Osteoblast (primary cell): Measurements from ENCODE around the gene PLCB2. TPM values are rescaled to one million over a fixed set of nuclear protein-coding genes. Genes with fewer than 3 reads are reported as not detected.

Experiments used
- DNase-seq: peaks from one replicate; pipeline ENCODE4 v3.0.0; 2011; ENCODE audit warnings: low spot score, mixed read lengths; ENCODE audit not compliant: insufficient read length; ENCODE audit errors: missing footprints
- H2AFZ ChIP-seq: 2 replicates; pipeline ENCODE4 v1.6.0; 2011; ENCODE audit warnings: mild to moderate bottlenecking, low read length
- H3K27ac ChIP-seq: 2 replicates; pipeline ENCODE4 v1.5.1; 2011; ENCODE audit warnings: mild to moderate bottlenecking, low read depth, low read length, moderate library complexity
- H3K27me3 ChIP-seq: 2 replicates; pipeline ENCODE4 v1.6.0; 2012; ENCODE audit warnings: mild to moderate bottlenecking, control low read depth, inconsistent platforms, low read length, moderate library complexity; ENCODE audit not compliant: insufficient read depth
- H3K36me3 ChIP-seq: 2 replicates; pipeline ENCODE4 v1.5.1; 2011; ENCODE audit warnings: mild to moderate bottlenecking, low read length, control low read depth, moderate library complexity; ENCODE audit not compliant: insufficient read depth
- H3K4me1 ChIP-seq: 2 replicates; pipeline ENCODE4 v1.5.1; 2011; ENCODE audit warnings: mild to moderate bottlenecking, low read length, control low read depth, moderate library complexity; ENCODE audit not compliant: insufficient read depth
- H3K4me2 ChIP-seq: 2 replicates; pipeline ENCODE4 v1.6.0; 2011; ENCODE audit warnings: mild to moderate bottlenecking, low read length; ENCODE audit not compliant: insufficient read depth
- H3K4me3 ChIP-seq: fragments of 200-600 bp; sonication (generic); 3 replicates; pipeline ENCODE4 v1.5.1; 2012; ENCODE audit warnings: mild to moderate bottlenecking, low read length, inconsistent platforms; ENCODE audit not compliant: insufficient read depth
- H3K79me2 ChIP-seq: 2 replicates; pipeline ENCODE4 v1.6.0; 2012; ENCODE audit warnings: mild to moderate bottlenecking, low read length, control low read depth, inconsistent platforms; ENCODE audit not compliant: insufficient read depth
- H3K9me3 ChIP-seq: 2 replicates; pipeline ENCODE4 v1.5.1; 2011; ENCODE audit warnings: low read depth, low read length, control low read depth
- H4K20me1 ChIP-seq: 2 replicates; pipeline ENCODE4 v1.6.0; 2012; ENCODE audit warnings: mild to moderate bottlenecking, low read length, control low read depth; ENCODE audit not compliant: insufficient read depth
- CTCF ChIP-seq: IDR thresholded peaks from 2 replicates; pipeline ENCODE4 v1.5.1; 2011; ENCODE audit warnings: mild to moderate bottlenecking, low read depth, low read length, moderate library complexity; ENCODE audit errors: extremely low read depth
- total RNA-seq: library from RNA; depleted of rRNA; stranded (reverse); fragments of >200 nt; gene quantifications from 2 replicates; pipeline ENCODE4 v1.2.3, GENCODE V29; 2012

Gene PLCB2
- total RNA-seq, 1 donor: under 0.01 TPM

DNA sequence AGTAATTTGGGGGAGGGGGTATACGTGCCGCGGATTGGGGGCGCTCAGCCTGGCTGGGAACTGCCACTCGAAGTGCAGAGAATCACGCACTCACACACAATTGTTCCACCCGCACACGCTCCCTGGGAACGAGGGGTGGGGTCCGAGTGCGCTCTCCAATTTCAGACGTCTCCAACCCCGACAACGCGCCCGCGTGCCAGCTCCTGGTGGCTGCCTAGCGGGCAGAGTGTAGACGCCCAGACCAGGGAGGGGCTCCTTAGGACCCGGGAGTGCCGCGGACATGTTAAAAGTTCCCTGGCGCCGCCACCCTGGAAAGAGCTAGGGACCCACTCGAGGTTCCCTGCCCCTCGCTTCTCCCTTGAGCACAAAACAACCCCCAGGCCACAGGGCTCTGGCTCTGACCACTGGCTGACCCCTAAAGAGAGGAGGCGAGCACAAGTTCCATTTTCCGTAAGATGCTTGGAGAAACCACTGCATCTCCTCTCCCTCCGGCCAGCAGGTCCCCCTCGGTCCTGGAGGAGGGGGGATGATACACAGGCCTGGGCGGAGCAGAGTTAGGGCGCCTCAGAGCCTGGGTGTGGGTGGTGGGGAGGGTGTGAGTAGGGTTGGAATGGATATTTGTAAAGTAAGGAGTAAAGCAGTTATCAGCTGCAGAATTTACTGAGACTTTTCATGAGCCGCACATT lies 24.0 kb downstream of the PLCB2 start:
- Histone ChIP-seq H3K27ac (no peak overlapping the region), H2AFZ (no peak overlapping the region), H3K4me2 (peak overlapping the region; percentile 85), H3K79me2 (no peaks in the 10 kb centered on the region), H3K36me3 (no peaks in the 10 kb centered on the region), H3K27me3 (peaks cover 42% of the 10 kb centered on the region), H3K4me3 (no peak overlapping the region), H3K4me1 (peaks cover 2% of the 10 kb centered on the region), H3K9me3 (no peaks in the 10 kb centered on the region), H4K20me1 (no peaks in the 10 kb centered on the region)
- DNase-seq: no peak
- no peak for TF ChIP-seq CTCF

DNA sequence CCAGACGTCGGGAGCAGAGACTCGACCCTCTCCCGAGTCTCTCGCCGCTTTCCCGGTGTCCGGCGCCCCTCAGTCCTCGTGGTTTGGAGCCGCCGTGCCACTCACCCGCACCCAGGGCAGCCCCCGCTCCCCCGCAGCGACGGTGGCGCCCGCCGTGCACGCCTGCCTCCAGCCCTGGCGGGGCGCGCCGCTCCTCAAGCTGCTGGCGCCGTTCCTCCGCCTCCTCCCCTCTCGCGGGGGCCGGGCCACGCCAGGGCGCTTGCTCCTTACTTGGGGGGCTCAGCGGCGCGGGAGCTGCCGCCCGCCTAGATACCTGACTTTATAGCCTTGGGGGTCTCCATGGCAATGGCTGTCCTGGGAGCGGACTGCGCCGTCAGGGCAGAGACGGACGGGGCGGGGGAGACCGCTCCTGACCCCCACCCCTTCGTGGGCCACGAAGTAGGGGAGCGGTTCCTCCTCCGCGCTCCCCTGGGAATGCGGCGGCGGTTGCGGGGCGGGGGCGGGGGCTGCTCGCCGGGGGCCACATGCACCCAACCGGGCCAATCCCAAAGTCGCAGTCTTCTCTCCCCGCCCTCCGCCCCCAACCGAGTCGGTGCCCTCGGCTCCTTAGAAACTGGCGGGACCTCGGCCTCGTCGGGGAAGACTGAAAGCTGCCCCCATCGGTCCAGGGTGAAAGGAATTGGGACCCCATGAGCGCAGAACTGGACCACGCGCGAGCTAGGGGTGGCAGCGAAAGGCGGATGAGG lies 24.7 kb downstream of the PLCB2 start, which contains the start of gene ANKRD63:
Gene ANKRD63, minus strand, starts transcription at position 196 of the 746 bp plus-strand sequence. CDS start 478 bp downstream, outside the sequence.
- H3K27ac ChIP-seq: no peak within 1 kb of the TSS
- no peak for DNase-seq
- H3K9me3 ChIP-seq: no peaks in the 10 kb centered on the region
- H3K4me2 ChIP-seq: peak within 1 kb of the TSS; percentile 85
- H3K4me3 ChIP-seq: peak within 1 kb of the TSS; percentile 65
- H3K27me3 ChIP-seq: peaks cover 49% of the 10 kb centered on the region
- H4K20me1 ChIP-seq: no peaks in the 10 kb centered on the region
- H3K36me3 ChIP-seq: no peaks in the 10 kb centered on the region
- no peaks in the 10 kb centered on the region for H3K79me2 ChIP-seq
- H2AFZ ChIP-seq: peak within 1 kb of the TSS; percentile 51
- no peak for TF ChIP-seq CTCF
- H3K4me1 ChIP-seq: peaks cover 2% of the 10 kb centered on the region

DNA sequence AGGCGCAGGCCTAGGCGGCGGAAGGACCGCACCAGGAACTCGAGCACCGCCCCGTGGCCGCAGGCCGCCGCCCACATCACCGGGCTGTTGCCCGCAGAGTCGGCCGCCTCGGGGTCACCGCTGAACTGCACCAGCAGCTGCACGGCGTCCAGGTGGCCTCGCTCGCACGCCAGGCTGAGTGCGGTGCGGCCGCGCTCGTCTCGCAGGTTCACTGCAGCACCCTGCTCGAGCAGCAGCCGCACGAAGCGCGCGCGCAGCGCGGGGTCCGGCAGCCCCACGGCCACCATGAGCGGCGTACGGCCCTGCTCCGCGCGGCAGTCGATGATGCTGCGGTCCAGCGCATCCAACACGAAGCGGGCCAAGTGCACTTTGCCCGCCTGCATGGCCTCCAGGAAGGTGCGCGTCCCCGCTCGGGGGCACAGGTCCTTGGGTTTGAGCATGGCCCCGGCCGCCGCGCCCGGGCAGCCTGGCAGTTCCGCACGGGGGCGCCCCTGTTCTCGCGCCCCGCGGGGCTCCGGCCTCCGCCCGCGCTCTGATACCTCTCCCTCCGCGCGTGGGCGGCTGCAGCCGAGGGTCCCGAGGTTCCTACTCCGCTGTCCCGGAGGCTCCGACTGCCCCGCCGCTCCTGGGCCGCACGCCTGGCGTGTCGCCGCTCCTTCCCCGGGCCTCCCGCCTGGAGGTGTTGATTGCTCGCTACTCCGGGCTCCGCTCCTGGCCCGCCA lies 25.4 kb downstream of the PLCB2 start:
- peak; percentile 96 for DNase-seq
- peak overlapping the region; percentile 51 for H2AFZ ChIP-seq
- TF ChIP-seq CTCF: peak; percentile 22
- no peaks in the 10 kb centered on the region for H3K79me2 ChIP-seq
- H3K9me3 ChIP-seq: no peaks in the 10 kb centered on the region
- peak overlapping the region; percentile 65 for H3K4me3 ChIP-seq
- H4K20me1 ChIP-seq: no peaks in the 10 kb centered on the region
- no peaks in the 10 kb centered on the region for H3K36me3 ChIP-seq
- peak overlapping the region; percentile 85 for H3K4me2 ChIP-seq
- H3K27ac ChIP-seq: no peak overlapping the region
- peaks cover 2% of the 10 kb centered on the region for H3K4me1 ChIP-seq
- peaks cover 56% of the 10 kb centered on the region for H3K27me3 ChIP-seq
